OCI-LY7 (cell line): ENCODE results near the gene RPUSD1.

Source experiments
- EZH2phosphoT487 ChIP-seq: fragments of 200-600 bp; sonication (generic); IDR thresholded peaks from 2 replicates; pipeline ENCODE4 v1.6.1; 2018; ENCODE audit warnings: low read depth, borderline replicate concordance, mild to moderate bottlenecking, mixed run types, antibody characterized with exemption, low read length, moderate library complexity, mixed read lengths
- TF ChIP-seq, protein P1 (sequence below): fragments of 200-600 bp; sonication (generic); conservative IDR thresholded peaks from 2 replicates; pipeline ENCODE4 v1.5.1; 2014; ENCODE audit warnings: mild to moderate bottlenecking, antibody characterized with exemption, low read length, moderate library complexity, mixed read lengths

DNA sequence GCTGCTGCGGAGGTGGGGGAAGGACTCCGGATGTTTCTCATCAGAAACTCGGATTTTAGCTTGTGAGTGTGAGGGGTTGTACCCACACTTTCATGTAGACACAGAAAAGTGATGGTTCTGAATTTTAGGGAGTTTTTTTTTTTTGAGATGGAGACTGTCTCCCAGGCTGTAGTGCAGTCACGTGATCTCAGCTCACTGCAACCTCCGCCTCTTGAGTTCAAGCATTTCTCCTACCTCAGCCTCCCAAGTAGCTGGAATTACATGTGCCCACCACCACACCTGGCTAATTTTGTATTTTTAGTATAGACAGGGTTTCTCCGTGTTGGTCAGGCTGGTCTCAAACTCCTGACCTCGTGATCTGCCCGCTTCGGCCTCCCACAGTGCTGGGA lies 34.7 kb upstream of the RPUSD1 start:
- TF ChIP-seq, protein P1, sequence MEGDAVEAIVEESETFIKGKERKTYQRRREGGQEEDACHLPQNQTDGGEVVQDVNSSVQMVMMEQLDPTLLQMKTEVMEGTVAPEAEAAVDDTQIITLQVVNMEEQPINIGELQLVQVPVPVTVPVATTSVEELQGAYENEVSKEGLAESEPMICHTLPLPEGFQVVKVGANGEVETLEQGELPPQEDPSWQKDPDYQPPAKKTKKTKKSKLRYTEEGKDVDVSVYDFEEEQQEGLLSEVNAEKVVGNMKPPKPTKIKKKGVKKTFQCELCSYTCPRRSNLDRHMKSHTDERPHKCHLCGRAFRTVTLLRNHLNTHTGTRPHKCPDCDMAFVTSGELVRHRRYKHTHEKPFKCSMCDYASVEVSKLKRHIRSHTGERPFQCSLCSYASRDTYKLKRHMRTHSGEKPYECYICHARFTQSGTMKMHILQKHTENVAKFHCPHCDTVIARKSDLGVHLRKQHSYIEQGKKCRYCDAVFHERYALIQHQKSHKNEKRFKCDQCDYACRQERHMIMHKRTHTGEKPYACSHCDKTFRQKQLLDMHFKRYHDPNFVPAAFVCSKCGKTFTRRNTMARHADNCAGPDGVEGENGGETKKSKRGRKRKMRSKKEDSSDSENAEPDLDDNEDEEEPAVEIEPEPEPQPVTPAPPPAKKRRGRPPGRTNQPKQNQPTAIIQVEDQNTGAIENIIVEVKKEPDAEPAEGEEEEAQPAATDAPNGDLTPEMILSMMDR, result no peak
- TF ChIP-seq EZH2phosphoT487, result no peak
